ENCODE results near the gene COG3. TPM values are rescaled to one million over a fixed set of nuclear protein-coding genes. Genes with fewer than 3 reads are reported as not detected.

The COG3 gene, protein sequence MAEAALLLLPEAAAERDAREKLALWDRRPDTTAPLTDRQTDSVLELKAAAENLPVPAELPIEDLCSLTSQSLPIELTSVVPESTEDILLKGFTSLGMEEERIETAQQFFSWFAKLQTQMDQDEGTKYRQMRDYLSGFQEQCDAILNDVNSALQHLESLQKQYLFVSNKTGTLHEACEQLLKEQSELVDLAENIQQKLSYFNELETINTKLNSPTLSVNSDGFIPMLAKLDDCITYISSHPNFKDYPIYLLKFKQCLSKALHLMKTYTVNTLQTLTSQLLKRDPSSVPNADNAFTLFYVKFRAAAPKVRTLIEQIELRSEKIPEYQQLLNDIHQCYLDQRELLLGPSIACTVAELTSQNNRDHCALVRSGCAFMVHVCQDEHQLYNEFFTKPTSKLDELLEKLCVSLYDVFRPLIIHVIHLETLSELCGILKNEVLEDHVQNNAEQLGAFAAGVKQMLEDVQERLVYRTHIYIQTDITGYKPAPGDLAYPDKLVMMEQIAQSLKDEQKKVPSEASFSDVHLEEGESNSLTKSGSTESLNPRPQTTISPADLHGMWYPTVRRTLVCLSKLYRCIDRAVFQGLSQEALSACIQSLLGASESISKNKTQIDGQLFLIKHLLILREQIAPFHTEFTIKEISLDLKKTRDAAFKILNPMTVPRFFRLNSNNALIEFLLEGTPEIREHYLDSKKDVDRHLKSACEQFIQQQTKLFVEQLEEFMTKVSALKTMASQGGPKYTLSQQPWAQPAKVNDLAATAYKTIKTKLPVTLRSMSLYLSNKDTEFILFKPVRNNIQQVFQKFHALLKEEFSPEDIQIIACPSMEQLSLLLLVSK
- 45.4 and 52.0 TPM in 2 replicates for total RNA-seq

DNA sequence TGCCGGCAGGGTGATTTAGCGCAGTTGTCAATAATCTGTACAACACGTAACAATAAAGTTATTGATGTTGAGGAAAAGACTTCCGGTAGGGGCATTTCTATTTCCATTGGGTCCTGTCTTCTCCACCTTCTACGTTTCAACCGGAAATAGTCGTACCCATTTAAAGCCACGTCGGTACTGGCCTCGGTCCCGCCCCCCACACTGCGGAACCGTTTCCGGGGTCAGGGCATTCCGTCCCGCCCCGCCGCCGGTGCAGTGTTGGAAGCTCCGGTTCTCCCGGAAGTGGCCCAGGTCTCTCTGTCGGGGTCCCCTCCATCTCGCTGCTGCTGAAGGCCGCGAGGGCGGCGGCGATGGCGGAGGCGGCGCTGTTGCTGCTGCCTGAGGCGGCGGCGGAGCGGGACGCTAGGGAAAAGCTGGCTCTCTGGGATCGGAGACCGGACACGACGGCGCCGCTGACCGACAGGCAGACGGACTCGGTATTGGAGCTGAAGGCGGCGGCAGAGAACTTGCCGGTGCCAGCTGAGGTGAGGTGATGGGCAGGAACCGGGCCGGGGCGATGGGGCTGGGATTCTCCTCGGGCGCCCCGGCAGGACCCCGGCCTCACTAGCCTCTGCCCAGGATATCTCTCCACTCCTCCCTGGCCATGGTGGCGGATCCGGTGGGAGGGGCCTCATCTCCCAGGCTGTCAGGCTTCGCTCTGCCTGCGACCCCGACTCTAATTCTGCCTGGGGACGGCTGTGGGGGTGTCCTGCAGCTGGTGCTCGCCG, at the start of gene COG3:
TSS of gene COG3 (plus strand) at position 253 of the 767 bp plus-strand sequence. CDS start at position 351, 98 bp downstream.

DNA sequence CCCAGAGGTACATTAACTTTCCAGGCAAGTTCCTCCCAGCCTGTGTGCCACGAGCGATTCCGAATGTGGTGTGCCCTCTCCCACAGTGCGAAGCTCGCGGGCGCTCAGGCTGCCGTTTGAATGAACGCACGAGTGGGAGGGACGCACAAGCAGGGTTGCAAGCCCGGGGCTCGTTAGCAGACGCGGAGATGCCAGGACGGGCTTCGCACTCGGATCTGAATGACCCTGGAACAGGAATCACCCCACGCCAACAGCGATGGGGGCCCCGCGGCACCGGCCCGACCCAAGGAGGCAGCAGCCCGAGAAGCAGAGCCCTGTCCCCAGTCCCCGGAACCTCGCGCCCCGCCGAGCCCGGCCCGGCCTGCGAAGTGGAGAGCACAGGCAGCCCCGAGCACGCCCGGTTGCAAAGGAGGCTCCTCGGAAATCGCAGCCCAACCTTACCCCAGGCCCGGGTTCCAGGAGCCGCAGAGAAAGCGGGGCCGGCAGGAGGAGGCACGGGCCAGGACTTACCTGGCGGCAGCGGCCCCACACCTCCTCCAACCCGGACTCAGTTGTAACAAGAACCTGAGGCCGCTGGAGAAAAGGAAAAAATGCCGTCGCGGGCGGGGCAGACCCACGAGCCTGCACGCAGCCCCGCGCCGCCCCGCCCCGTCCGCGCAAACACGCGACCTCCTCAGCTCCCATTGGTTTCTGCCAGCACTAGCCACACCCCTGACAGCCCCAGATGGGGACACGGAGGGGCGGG, 46.8 kb upstream of the COG3 start, which contains the start of gene SLC25A30:
TSS of gene SLC25A30 (minus strand) at position 584 of the 745 bp plus-strand sequence. CDS start 6,948 bp downstream, outside the sequence.

Other genes starting within 250 kb of the COG3 start
- gene TPT1, start 123.8 kb upstream of the COG3 start, total RNA-seq, result 1,962 and 4,472 TPM in 2 replicates
- 13.1 and 33.1 TPM in 2 replicates for gene SLC25A30, start 46.6 kb upstream of the COG3 start, total RNA-seq
- gene ERICH6B, start 150.8 kb downstream of the COG3 start, total RNA-seq, result not detected in 2 replicates
- gene CBY2, start 237.4 kb downstream of the COG3 start, total RNA-seq, result not detected in 2 replicates